Keratinocyte (primary cell): ENCODE measurements around the gene USH1C. TPM values are rescaled to one million over a fixed set of nuclear protein-coding genes. Genes with fewer than 3 reads are reported as not detected.

Source experiments
- DNase-seq: peaks from one replicate; pipeline ENCODE4 v3.0.0-alpha.2; 2011; ENCODE audit warnings: low read depth, missing footprints, low spot score
- FAIRE-seq: peaks from 2 replicates; lab custom pipeline; 2011; peaks lifted over from hg19 to GRCh38; lab: Jason Lieb, UNC
- H2AFZ ChIP-seq: 2 replicates; pipeline ENCODE4 v1.6.0; 2012; ENCODE audit warnings: low read length, control low read depth, inconsistent platforms; ENCODE audit not compliant: control insufficient read depth
- H3K27ac ChIP-seq: 2 replicates; pipeline ENCODE4 v1.5.1; 2011; ENCODE audit warnings: low read length; ENCODE audit not compliant: control insufficient read depth, insufficient read depth
- H3K27me3 ChIP-seq: 3 replicates; pipeline ENCODE4 v1.6.0; 2011; ENCODE audit warnings: low read length; ENCODE audit not compliant: control insufficient read depth, insufficient read depth; ENCODE audit errors: extremely low read depth
- H3K36me3 ChIP-seq, 2 experiments: 2 replicates in 1 of 2; 3 replicates in 1 of 2; pipeline ENCODE4 v1.5.1; 2011; ENCODE audit warnings: low read length in 2 of 2, mild to moderate bottlenecking in 1 of 2; ENCODE audit not compliant: control insufficient read depth in 2 of 2, insufficient read depth in 2 of 2; ENCODE audit errors: extremely low read depth in 1 of 2
- H3K4me1 ChIP-seq: 3 replicates; pipeline ENCODE4 v1.5.1; 2011; ENCODE audit warnings: low read length; ENCODE audit not compliant: control insufficient read depth, insufficient read depth; ENCODE audit errors: extremely low read depth
- H3K4me2 ChIP-seq: 3 replicates; pipeline ENCODE4 v1.6.0; 2011; ENCODE audit warnings: low read depth, low read length; ENCODE audit not compliant: control insufficient read depth, insufficient read depth; ENCODE audit errors: extremely low read depth
- H3K4me3 ChIP-seq, 3 experiments: fragments of 200-600 bp in 1 of 3; sonication (generic) in 1 of 3; 2 replicates in 2 of 3; 3 replicates in 1 of 3; pipeline ENCODE4 v1.5.1; 2011 to 2016; ENCODE audit warnings: low read length in 3 of 3, mild to moderate bottlenecking in 3 of 3, control low read depth in 2 of 3, inconsistent platforms in 1 of 3, low read depth in 1 of 3, mixed read lengths in 1 of 3, mixed run types in 1 of 3, moderate library complexity in 1 of 3; ENCODE audit not compliant: control insufficient read depth in 2 of 3, insufficient read depth in 2 of 3; ENCODE audit errors: extremely low read depth in 1 of 3
- H3K79me2 ChIP-seq: 2 replicates; pipeline ENCODE4 v1.6.0; 2012; ENCODE audit warnings: low read length; ENCODE audit not compliant: control insufficient read depth, insufficient read depth
- H3K9ac ChIP-seq: 3 replicates; pipeline ENCODE4 v1.6.0; 2011; ENCODE audit warnings: low read length; ENCODE audit not compliant: control insufficient read depth, insufficient read depth; ENCODE audit errors: extremely low read depth
- H3K9me1 ChIP-seq: 3 replicates; pipeline ENCODE4 v1.6.0; 2011; ENCODE audit warnings: low read length; ENCODE audit not compliant: control insufficient read depth, insufficient read depth; ENCODE audit errors: extremely low read depth
- H3K9me3 ChIP-seq: 2 replicates; pipeline ENCODE4 v1.5.1; 2012; ENCODE audit warnings: low read depth, low read length; ENCODE audit not compliant: control insufficient read depth
- H4K20me1 ChIP-seq: 3 replicates; pipeline ENCODE4 v1.6.0; 2011; ENCODE audit warnings: low read length; ENCODE audit not compliant: control insufficient read depth, insufficient read depth; ENCODE audit errors: extremely low read depth
- EZH2 ChIP-seq: IDR thresholded peaks from one replicate; pipeline ENCODE4 v1.6.1; 2012; ENCODE audit warnings: inconsistent platforms, mild to moderate bottlenecking, low read length, moderate library complexity
- dilution Hi-C: fragments of 300-500 bp; cut with MboI; formaldehyde crosslinking; loops from one replicate; pipeline ENCODE4 v1.7.0; 2020; ENCODE audit warnings: low sequenced_read_pairs; ENCODE audit not compliant: extremely low pct_ligation_motif_present
- polyA plus RNA-seq, 5 experiments: library from polyadenylated mRNA; depleted of rRNA in 3 of 5; stranded (reverse) in 3 of 5; stranded (forward) in 1 of 5; unstranded in 1 of 5; fragments of >200 nt; gene quantifications; 1 replicate in 1 of 5; 2 replicates in 3 of 5; 3 replicates in 1 of 5; pipeline versions ENCODE4 v1.2.1 to v1.2.3, GENCODE V29; 2011 to 2012; ENCODE audit warnings: missing spikeins in 2 of 5, low read depth in 1 of 5, low replicate concordance in 1 of 5
- TF ChIP-seq, protein P1 (sequence below), 3 experiments: IDR thresholded peaks in 1 of 3; conservative IDR thresholded peaks in 1 of 3; optimal IDR thresholded peaks in 1 of 3; 2 replicates in 2 of 3; 3 replicates in 1 of 3; pipeline versions ENCODE3 to v1.5.1; 2011; ENCODE audit warnings: low read length in 3 of 3, mild to moderate bottlenecking in 3 of 3, moderate library complexity in 2 of 3, control low read depth in 1 of 3, inconsistent platforms in 1 of 3; ENCODE audit not compliant: insufficient read depth in 2 of 3; ENCODE audit errors: extremely low read depth in 1 of 3

Gene USH1C
- polyA plus RNA-seq, 1 donor (not counting 4 experiments of a cell fraction or from before 2014, with no cell fraction given): not detected

DNA sequence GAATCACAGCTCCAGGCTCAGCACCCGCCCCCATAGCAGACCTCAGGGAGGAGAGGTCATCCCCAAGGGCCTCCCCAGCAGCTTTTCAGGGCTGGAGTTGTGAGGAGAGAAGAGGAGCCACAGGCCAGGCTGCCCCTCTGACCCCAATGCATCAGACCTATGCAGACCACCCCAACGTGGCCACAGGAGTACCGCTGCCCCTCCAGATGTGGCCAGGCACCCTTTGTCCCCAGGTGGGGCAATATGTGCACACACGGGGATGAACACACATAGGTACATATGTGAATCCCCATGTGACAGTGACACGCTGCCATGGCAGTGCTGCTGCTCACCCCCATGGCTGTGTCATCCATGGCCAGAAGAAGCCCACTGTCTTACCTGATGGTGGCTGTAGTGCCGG, 10.9 kb downstream of the USH1C start:
- no peak overlapping the region for H3K27ac ChIP-seq
- no peaks in the 10 kb centered on the region for H3K79me2 ChIP-seq
- H4K20me1 ChIP-seq: no peaks in the 10 kb centered on the region
- no peak for DNase-seq
- no peak overlapping the region for H3K9ac ChIP-seq
- FAIRE-seq: no peak
- no peaks in the 10 kb centered on the region for H3K4me1 ChIP-seq
- H3K9me1 ChIP-seq: no peaks in the 10 kb centered on the region
- no peaks in the 10 kb centered on the region for H3K36me3 ChIP-seq
- dilution Hi-C loops: no loop called here
- no peak overlapping the region for H3K4me2 ChIP-seq
- H3K27me3 ChIP-seq: peaks cover 10% of the 10 kb centered on the region
- no peak overlapping the region for H2AFZ ChIP-seq
- H3K4me3 ChIP-seq: no peak overlapping the region
- TF ChIP-seq EZH2: no peak
- TF ChIP-seq, protein P1, sequence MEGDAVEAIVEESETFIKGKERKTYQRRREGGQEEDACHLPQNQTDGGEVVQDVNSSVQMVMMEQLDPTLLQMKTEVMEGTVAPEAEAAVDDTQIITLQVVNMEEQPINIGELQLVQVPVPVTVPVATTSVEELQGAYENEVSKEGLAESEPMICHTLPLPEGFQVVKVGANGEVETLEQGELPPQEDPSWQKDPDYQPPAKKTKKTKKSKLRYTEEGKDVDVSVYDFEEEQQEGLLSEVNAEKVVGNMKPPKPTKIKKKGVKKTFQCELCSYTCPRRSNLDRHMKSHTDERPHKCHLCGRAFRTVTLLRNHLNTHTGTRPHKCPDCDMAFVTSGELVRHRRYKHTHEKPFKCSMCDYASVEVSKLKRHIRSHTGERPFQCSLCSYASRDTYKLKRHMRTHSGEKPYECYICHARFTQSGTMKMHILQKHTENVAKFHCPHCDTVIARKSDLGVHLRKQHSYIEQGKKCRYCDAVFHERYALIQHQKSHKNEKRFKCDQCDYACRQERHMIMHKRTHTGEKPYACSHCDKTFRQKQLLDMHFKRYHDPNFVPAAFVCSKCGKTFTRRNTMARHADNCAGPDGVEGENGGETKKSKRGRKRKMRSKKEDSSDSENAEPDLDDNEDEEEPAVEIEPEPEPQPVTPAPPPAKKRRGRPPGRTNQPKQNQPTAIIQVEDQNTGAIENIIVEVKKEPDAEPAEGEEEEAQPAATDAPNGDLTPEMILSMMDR (optimal IDR thresholded peaks at IDR 0.05 in 1 of 3, IDR thresholded peaks at IDR 0.05 in 1 of 3, conservative IDR thresholded peaks at IDR 0.05 in 1 of 3; ENCODE audit: extremely low read depth in 1 of 3, insufficient read depth in 2 of 3, low read length in 3 of 3): no peak
- H3K9me3 ChIP-seq: no peaks in the 10 kb centered on the region

DNA sequence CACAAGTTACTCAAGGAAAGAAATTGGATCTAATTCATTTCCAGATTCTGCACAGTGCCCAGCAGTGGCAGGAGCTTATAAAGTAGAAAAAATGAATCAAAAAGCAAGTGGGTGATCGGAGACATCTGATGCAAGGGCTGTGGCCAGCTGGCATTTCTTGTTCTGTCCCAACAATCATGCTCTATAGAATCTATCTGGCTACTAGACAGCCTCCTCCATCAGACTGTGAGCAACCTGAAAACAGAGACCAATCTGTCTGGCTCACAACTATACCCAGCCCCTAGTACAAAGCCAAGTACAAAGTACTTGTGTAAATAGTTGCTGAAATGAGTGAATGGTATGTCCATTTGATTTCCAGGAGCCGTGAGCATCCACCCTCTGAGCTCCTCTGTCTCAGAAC, 11.4 kb downstream of the USH1C start:
- no peaks in the 10 kb centered on the region for H3K36me3 ChIP-seq
- TF ChIP-seq, protein P1 (optimal IDR thresholded peaks at IDR 0.05 in 1 of 3, IDR thresholded peaks at IDR 0.05 in 1 of 3, conservative IDR thresholded peaks at IDR 0.05 in 1 of 3; ENCODE audit: extremely low read depth in 1 of 3, insufficient read depth in 2 of 3, low read length in 3 of 3): no peak
- no peak overlapping the region for H3K4me3 ChIP-seq
- H3K27ac ChIP-seq: no peak overlapping the region
- H3K9ac ChIP-seq: no peak overlapping the region
- no peak overlapping the region for H3K4me2 ChIP-seq
- DNase-seq (no peak), FAIRE-seq (no peak)
- no peaks in the 10 kb centered on the region for H3K9me3 ChIP-seq
- H3K27me3 ChIP-seq: peaks cover 11% of the 10 kb centered on the region
- no peaks in the 10 kb centered on the region for H4K20me1 ChIP-seq
- H2AFZ ChIP-seq: no peak overlapping the region
- H3K4me1 ChIP-seq: no peaks in the 10 kb centered on the region
- no peaks in the 10 kb centered on the region for H3K9me1 ChIP-seq
- dilution Hi-C loops: no loop called here
- H3K79me2 ChIP-seq: no peaks in the 10 kb centered on the region
